Loucy (cell line): Measurements from ENCODE around the gene C16orf95.

Experiments
- H2AFZ ChIP-seq: fragments of 200-600 bp; sonication (generic); 2 replicates; pipeline ENCODE4 v1.6.0; 2016; ENCODE audit warnings: antibody characterized with exemption, mild to moderate bottlenecking, low read length, moderate library complexity
- H3F3A ChIP-seq: fragments of 200-600 bp; 2 replicates; pipeline ENCODE4 v1.6.0; 2016; ENCODE audit warnings: antibody characterized with exemption, low read depth, mild to moderate bottlenecking
- H3K27me3 ChIP-seq: fragments of 200-600 bp; sonication (generic); 2 replicates; pipeline ENCODE4 v1.6.1; 2014; ENCODE audit warnings: low read length, mild to moderate bottlenecking; ENCODE audit not compliant: insufficient read depth, poor library complexity, severe bottlenecking
- H3K36me3 ChIP-seq: fragments of 200-600 bp; sonication (generic); 2 replicates; pipeline ENCODE4 v1.6.1; 2016; ENCODE audit warnings: low read length; ENCODE audit not compliant: insufficient read depth
- H3K4me1 ChIP-seq: fragments of 200-600 bp; sonication (generic); 2 replicates; pipeline ENCODE4 v1.5.1; 2014; ENCODE audit warnings: low read length, mild to moderate bottlenecking; ENCODE audit not compliant: insufficient read depth, poor library complexity, severe bottlenecking
- H3K4me2 ChIP-seq: fragments of 200-600 bp; sonication (generic); 2 replicates; pipeline ENCODE4 v1.6.0; 2014; ENCODE audit warnings: antibody characterized with exemption, low read length, low read depth, mild to moderate bottlenecking; ENCODE audit not compliant: poor library complexity, severe bottlenecking
- H3K4me3 ChIP-seq: fragments of 200-600 bp; sonication (generic); 2 replicates; pipeline ENCODE4 v1.5.1; 2014; ENCODE audit warnings: low read length, mild to moderate bottlenecking, mixed read lengths; ENCODE audit not compliant: poor library complexity, severe bottlenecking
- H3K79me2 ChIP-seq: fragments of 200-600 bp; sonication (generic); 2 replicates; pipeline ENCODE4 v1.6.1; 2014; ENCODE audit warnings: low read length; ENCODE audit not compliant: insufficient read depth
- H3K9ac ChIP-seq: fragments of 200-600 bp; sonication (generic); 2 replicates; pipeline ENCODE4 v1.6.0; 2014; ENCODE audit warnings: mild to moderate bottlenecking, low read depth, low read length, moderate library complexity; ENCODE audit not compliant: poor library complexity, severe bottlenecking
- H3K9me2 ChIP-seq: fragments of 200-600 bp; sonication (generic); replicated peaks from 2 replicates; pipeline ENCODE4 v1.6.1; 2016; ENCODE audit warnings: low read depth, low read length, mixed read lengths
- H3K9me3 ChIP-seq: fragments of 200-600 bp; sonication (generic); 2 replicates; pipeline ENCODE4 v1.6.1; 2014; ENCODE audit warnings: mild to moderate bottlenecking, antibody characterized with exemption, low read length, low read depth; ENCODE audit not compliant: insufficient read depth
- H4K20me1 ChIP-seq: fragments of 200-600 bp; sonication (generic); 2 replicates; pipeline ENCODE4 v1.6.0; 2014; ENCODE audit warnings: antibody characterized with exemption, low read length, mild to moderate bottlenecking; ENCODE audit not compliant: insufficient read depth, poor library complexity, severe bottlenecking
- EZH2phosphoT487 ChIP-seq: fragments of 200-600 bp; IDR thresholded peaks from 2 replicates; pipeline ENCODE4 v1.6.1; 2018; ENCODE audit warnings: antibody characterized with exemption, mild to moderate bottlenecking, moderate library complexity, borderline replicate concordance
- TF ChIP-seq, protein P1 (sequence below): fragments of 200-600 bp; sonication (generic); conservative IDR thresholded peaks from 2 replicates; pipeline ENCODE4 v1.5.1; 2014; ENCODE audit warnings: mild to moderate bottlenecking, antibody characterized with exemption, low read length

Gene C16orf95

DNA sequence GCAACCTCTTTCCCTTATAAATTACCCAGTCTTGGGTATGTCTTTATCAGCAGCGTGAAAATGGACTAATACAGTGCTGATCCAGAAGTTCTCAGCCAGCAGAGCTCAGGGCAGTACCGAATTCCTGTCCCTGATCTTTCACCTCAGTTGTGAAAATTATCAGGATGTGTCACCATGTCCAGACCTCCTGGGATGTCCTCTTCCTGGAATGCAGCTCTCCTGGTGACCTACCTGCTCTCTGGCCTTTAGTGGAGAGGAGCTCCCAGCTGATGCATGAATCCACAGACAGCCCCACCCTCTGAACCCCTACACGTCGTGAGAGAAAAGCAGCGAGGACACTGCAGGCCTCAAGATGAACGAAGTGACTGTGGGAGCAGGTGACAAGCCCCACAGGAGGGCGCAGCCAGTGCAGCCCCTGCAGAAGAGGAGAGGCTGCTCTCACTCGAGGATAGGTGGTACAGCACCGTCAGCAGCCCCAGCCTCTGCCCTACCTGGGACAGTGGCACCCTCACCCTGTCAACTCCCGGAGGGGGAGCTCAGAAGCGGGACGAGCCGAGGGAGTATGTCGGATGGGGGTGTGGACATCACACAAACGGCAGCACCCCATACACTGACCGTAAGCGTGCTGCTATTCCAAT is 22.0 kb upstream of the C16orf95 start:
- Histone ChIP-seq H4K20me1 (no peaks in the 10 kb centered on the region), H3K9me3 (no peaks in the 10 kb centered on the region), H3K4me3 (no peak overlapping the region), H3K4me2 (no peak overlapping the region), H3K27me3 (no peaks in the 10 kb centered on the region), H3K9me2 (no peaks in the 10 kb centered on the region), H2AFZ (no peak overlapping the region), H3F3A (no peaks in the 10 kb centered on the region), H3K79me2 (no peaks in the 10 kb centered on the region), H3K9ac (no peak overlapping the region), H3K4me1 (peaks cover 4% of the 10 kb centered on the region), H3K36me3 (peaks cover 41% of the 10 kb centered on the region; the same call in 1 of the 2 replicates)
- TF ChIP-seq, protein P1, sequence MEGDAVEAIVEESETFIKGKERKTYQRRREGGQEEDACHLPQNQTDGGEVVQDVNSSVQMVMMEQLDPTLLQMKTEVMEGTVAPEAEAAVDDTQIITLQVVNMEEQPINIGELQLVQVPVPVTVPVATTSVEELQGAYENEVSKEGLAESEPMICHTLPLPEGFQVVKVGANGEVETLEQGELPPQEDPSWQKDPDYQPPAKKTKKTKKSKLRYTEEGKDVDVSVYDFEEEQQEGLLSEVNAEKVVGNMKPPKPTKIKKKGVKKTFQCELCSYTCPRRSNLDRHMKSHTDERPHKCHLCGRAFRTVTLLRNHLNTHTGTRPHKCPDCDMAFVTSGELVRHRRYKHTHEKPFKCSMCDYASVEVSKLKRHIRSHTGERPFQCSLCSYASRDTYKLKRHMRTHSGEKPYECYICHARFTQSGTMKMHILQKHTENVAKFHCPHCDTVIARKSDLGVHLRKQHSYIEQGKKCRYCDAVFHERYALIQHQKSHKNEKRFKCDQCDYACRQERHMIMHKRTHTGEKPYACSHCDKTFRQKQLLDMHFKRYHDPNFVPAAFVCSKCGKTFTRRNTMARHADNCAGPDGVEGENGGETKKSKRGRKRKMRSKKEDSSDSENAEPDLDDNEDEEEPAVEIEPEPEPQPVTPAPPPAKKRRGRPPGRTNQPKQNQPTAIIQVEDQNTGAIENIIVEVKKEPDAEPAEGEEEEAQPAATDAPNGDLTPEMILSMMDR, result no peak
- TF ChIP-seq EZH2phosphoT487, result no peak

DNA sequence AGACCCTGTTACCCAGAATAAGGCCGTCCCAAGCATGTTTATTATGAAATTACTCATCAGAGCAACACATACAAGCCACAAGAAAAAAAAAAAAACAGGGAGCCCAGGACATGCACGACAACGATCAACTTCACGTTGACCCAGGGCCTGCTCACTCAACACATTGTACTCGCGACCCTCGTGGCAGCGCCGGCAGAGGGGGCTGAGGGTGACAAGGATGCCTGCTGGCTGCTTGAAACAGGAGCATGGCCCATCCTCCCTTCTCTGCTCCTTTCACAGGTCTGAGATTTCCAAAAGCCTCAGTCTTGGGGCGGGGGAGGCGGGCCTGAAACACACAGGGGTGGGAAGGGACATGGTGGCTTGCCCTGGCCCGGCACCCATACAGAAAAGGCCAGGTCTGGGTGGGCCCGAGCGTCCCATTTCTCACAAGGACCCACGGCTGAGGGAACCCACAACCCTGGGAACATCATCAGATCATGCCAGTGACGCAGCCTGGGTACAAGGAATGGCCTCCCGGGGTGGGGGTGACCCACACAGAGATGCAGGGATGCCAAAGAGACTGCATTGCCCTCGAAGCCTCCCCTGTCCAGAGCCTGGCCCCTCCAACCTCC is 21.1 kb upstream of the C16orf95 start:
- Histone ChIP-seq H3K9ac (no peak overlapping the region), H3K79me2 (no peaks in the 10 kb centered on the region), H3K9me3 (no peaks in the 10 kb centered on the region), H3K4me3 (no peak overlapping the region), H2AFZ (no peak overlapping the region), H4K20me1 (no peaks in the 10 kb centered on the region), H3K4me1 (peaks cover 4% of the 10 kb centered on the region), H3K9me2 (no peaks in the 10 kb centered on the region), H3K36me3 (peaks cover 49% of the 10 kb centered on the region; the same call in 1 of the 2 replicates), H3F3A (no peaks in the 10 kb centered on the region), H3K4me2 (no peak overlapping the region), H3K27me3 (no peaks in the 10 kb centered on the region)
- TF ChIP-seq, protein P1, result no peak
- no peak for TF ChIP-seq EZH2phosphoT487

DNA sequence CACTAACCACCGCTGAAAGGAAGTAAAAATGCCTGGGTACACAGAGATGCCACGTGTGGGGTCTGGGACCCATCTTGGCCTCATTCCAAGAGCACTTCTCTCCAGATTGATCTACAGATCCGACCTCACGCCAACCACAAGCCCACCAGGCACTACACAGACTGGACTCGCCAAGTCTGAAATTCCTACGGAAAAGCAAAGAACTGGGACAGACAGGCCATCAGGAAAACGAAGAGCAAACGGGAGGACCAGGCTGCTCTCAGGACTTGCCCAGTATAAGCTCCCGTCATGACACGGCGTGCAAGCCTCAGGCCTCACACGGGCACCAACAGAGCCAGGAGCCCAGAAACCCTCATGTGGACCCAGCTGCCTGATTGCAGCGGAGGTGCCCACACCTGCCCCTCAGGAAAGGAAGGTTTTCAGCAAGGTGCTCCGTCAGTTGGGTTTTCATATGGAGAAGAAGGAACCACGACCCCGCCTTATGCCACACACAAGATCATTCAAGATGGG is 20.1 kb upstream of the C16orf95 start:
- Histone ChIP-seq H3K4me1 (peaks cover 12% of the 10 kb centered on the region), H3K4me3 (no peak overlapping the region), H2AFZ (no peak overlapping the region), H3F3A (no peaks in the 10 kb centered on the region), H3K79me2 (no peaks in the 10 kb centered on the region), H4K20me1 (no peaks in the 10 kb centered on the region), H3K36me3 (peaks cover 48% of the 10 kb centered on the region; the same call in 1 of the 2 replicates), H3K27me3 (no peaks in the 10 kb centered on the region), H3K9ac (no peak overlapping the region), H3K9me2 (no peaks in the 10 kb centered on the region), H3K4me2 (no peak overlapping the region), H3K9me3 (no peaks in the 10 kb centered on the region)
- no peak for TF ChIP-seq EZH2phosphoT487
- TF ChIP-seq, protein P1, result no peak
